ENCODE measurements around the gene ROPN1L. TPM values are rescaled to one million over a fixed set of nuclear protein-coding genes. Genes with fewer than 3 reads are reported as not detected.

The ROPN1L gene
- total RNA-seq, 1 experiment from 2014 or later, result 0.66 TPM

GRCh38 chr5:10431415-10431814 lies 10.3 kb upstream of the ROPN1L start:
- Histone ChIP-seq H3K36me3 (ENCODE audit: control insufficient read depth in 1 of 2, insufficient read depth in 2 of 2, low read length in 2 of 2) (peaks cover 41 to 44% of the 10 kb centered on the region in 2 experiments), H3K4me3 (replicated peaks in 1 of 2; ENCODE audit: low read depth in 1 of 2, low read length in 2 of 2) (no peak overlapping the region), H3K27me3 (ENCODE audit: insufficient read depth, low read length) (no peaks in the 10 kb centered on the region), H3K27ac (ENCODE audit: low read depth, low read length) (no peak overlapping the region), H3K9me2 (ENCODE audit: insufficient read depth) (no peaks in the 10 kb centered on the region), H4K20me1 (ENCODE audit: insufficient read depth) (no peaks in the 10 kb centered on the region), H3K4me2 (ENCODE audit: low read length) (no peak overlapping the region), H3K9me3 (ENCODE audit: control insufficient read depth in 1 of 2, insufficient read depth in 1 of 2, low read depth in 1 of 2, low read length in 2 of 2) (no peaks in the 10 kb centered on the region), H3K79me2 (ENCODE audit: insufficient read depth, low read length) (no peaks in the 10 kb centered on the region), H2AFZ (ENCODE audit: low read depth, low read length, poor library complexity, severe bottlenecking) (no peak overlapping the region), H3K4me1 (ENCODE audit: control insufficient read depth in 1 of 2, insufficient read depth in 2 of 2, low read length in 2 of 2) (no peaks in the 10 kb centered on the region), H3K9ac (ENCODE audit: low read length) (no peak overlapping the region)
- TF ChIP-seq MAX (IDR thresholded peaks at IDR 0.05), result no peak
- no peak for TF ChIP-seq YY1 (IDR thresholded peaks at IDR 0.05; ENCODE audit: extremely low read depth, insufficient replicate concordance, low read depth, low read length)
- no peak for TF ChIP-seq EZH2 (IDR thresholded peaks at IDR 0.05)
- TF ChIP-seq RAD21 (IDR thresholded peaks at IDR 0.05; ENCODE audit: low read depth), result no peak
- TF ChIP-seq ZBTB33 (IDR thresholded peaks at IDR 0.05; ENCODE audit: extremely low read depth, insufficient replicate concordance, low read length), result no peak
- TF ChIP-seq POLR2A (IDR thresholded peaks at IDR 0.05; ENCODE audit: borderline replicate concordance, extremely low read depth, insufficient read depth, insufficient read length), result no peak
- TF ChIP-seq EZH2phosphoT487 (IDR thresholded peaks at IDR 0.05; ENCODE audit: borderline replicate concordance), result no peak
- no peak for TF ChIP-seq CTCF (IDR thresholded peaks at IDR 0.05 in 2 of 3, conservative IDR thresholded peaks at IDR 0.05 in 1 of 3; ENCODE audit: borderline replicate concordance in 1 of 3, insufficient read depth in 1 of 3, low read depth in 2 of 3, low read length in 2 of 3)
- TF ChIP-seq CEBPB (IDR thresholded peaks at IDR 0.05; ENCODE audit: low read depth), result no peak
- no peak for TF ChIP-seq JUND (IDR thresholded peaks at IDR 0.05)
- TF ChIP-seq REST (IDR thresholded peaks at IDR 0.05; ENCODE audit: low read depth), result no peak
- CTCF ChIA-PET, result no interaction called here
- RAD21 ChIA-PET (ENCODE audit: low non-redundant PET in 1 of 2, low total read pairs in 2 of 2, uncharacterized antibody in 2 of 2, unreplicated experiment in 2 of 2), result no interaction called here
- POLR2A ChIA-PET, result no interaction called here
- DNase-seq (ENCODE audit: low read depth, low spot score), result no peak
- no peak for ATAC-seq
- intact Hi-C loops (cut with micrococcal nuclease), result no loop called here
- no TSS peak for BruUV-seq (replicated peaks)

Data from HCT116 (cell line).